HCT116 (cell line): ENCODE data around the gene PIAS2. TPM values are rescaled to one million over a fixed set of nuclear protein-coding genes. Genes with fewer than 3 reads are reported as not detected.

Experiments used
- ATAC-seq: fragments of 200-7000 bp; cut with Tn5 transposase; 2 replicates; pipeline ENCODE4 v1.9.1; 2020; ENCODE audit warnings: mild to moderate bottlenecking, moderate library complexity
- BruUV-seq: library from RNA; stranded (reverse); fragments of 400-500 nt; replicated peaks from 2 replicates; lab custom pipeline; 2021; lab: Mats Ljungman, UMichigan
- CTCF ChIA-PET: fragments of 300-600 bp; sonication (Branson Sonifier 250); formaldehyde crosslinking; loops from one replicate; lab custom pipeline; 2021; ENCODE audit warnings: antibody characterized with exemption; lab: Charles Lee
- POLR2A ChIA-PET: fragments of 300-600, 350-600 bp; sonication (Branson Sonifier 250); formaldehyde crosslinking; loops from one replicate; lab custom pipeline; 2021; ENCODE audit warnings: antibody characterized with exemption; lab: Charles Lee
- RAD21 ChIA-PET, 2 experiments: fragments of 300-600 bp; sonication (Branson Sonifier 250); formaldehyde crosslinking; loops; one replicate each; lab custom pipeline; 2023; ENCODE audit warnings: low total read pairs in 2 of 2; ENCODE audit not compliant: uncharacterized antibody in 2 of 2, unreplicated experiment in 2 of 2, low non-redundant PET in 1 of 2; lab: Charles Lee
- DNase-seq: peaks from one replicate; pipeline ENCODE4 v3.0.0-alpha.2; 2010; ENCODE audit warnings: low read depth, low spot score
- H2AFZ ChIP-seq: fragments of 200-600 bp; shearing (Covaris generic), sonication (generic); 2 replicates; pipeline ENCODE4 v1.6.1; 2017; ENCODE audit warnings: low read depth, mixed run types, mixed read lengths, antibody characterized with exemption, low read length; ENCODE audit not compliant: poor library complexity, severe bottlenecking
- H3K27ac ChIP-seq: 2 replicates; pipeline ENCODE4 v1.5.1; 2012; ENCODE audit warnings: low read depth, low read length
- H3K27me3 ChIP-seq: fragments of 200-600 bp; sonication (generic); 2 replicates; pipeline ENCODE4 v1.6.1; 2016; ENCODE audit warnings: mixed run types, low read length, mixed read lengths; ENCODE audit not compliant: insufficient read depth
- H3K36me3 ChIP-seq, 2 experiments: fragments of 200-500 bp in 1 of 2; fragments of 200-600 bp in 1 of 2; sonication (Bioruptor generic) in 1 of 2; sonication (generic) in 1 of 2; 2 replicates each; pipeline versions ENCODE4 v1.5.1 to v1.6.1; 2014 to 2016; ENCODE audit warnings: low read length in 2 of 2, inconsistent platforms in 1 of 2, mixed read lengths in 1 of 2, mixed run types in 1 of 2; ENCODE audit not compliant: insufficient read depth in 2 of 2, control insufficient read depth in 1 of 2
- H3K4me1 ChIP-seq, 2 experiments: fragments of 200-600 bp in 1 of 2; sonication (generic) in 1 of 2; 2 replicates each; pipeline versions ENCODE4 v1.5.1 to v1.6.1; 2012 to 2017; ENCODE audit warnings: low read length in 2 of 2, inconsistent platforms in 1 of 2, mild to moderate bottlenecking in 1 of 2, mixed read lengths in 1 of 2, mixed run types in 1 of 2, moderate library complexity in 1 of 2; ENCODE audit not compliant: insufficient read depth in 2 of 2, control insufficient read depth in 1 of 2
- H3K4me2 ChIP-seq: fragments of 200-600 bp; sonication (generic); 2 replicates; pipeline ENCODE4 v1.6.1; 2017; ENCODE audit warnings: mixed run types, low read length, mixed read lengths
- H3K4me3 ChIP-seq, 2 experiments: fragments of 200-600 bp in 1 of 2; sonication (generic) in 1 of 2; replicated peaks in 1 of 2; 2 replicates each; pipeline ENCODE4 v1.5.1; 2011 to 2016; ENCODE audit warnings: low read length in 2 of 2, control low read depth in 1 of 2, low read depth in 1 of 2, mild to moderate bottlenecking in 1 of 2, mixed read lengths in 1 of 2, mixed run types in 1 of 2
- H3K79me2 ChIP-seq: fragments of 200-600 bp; sonication (generic); 2 replicates; pipeline ENCODE4 v1.6.1; 2017; ENCODE audit warnings: mild to moderate bottlenecking, mixed run types, low read length, moderate library complexity, mixed read lengths; ENCODE audit not compliant: insufficient read depth
- H3K9ac ChIP-seq: fragments of 200-600 bp; sonication (generic); 2 replicates; pipeline ENCODE4 v1.6.1; 2016; ENCODE audit warnings: low read length, mixed read lengths
- H3K9me2 ChIP-seq: fragments of 200-600 bp; sonication (generic), shearing (Covaris generic); 2 replicates; pipeline ENCODE4 v1.6.1; 2017; ENCODE audit warnings: mixed run types, mild to moderate bottlenecking, moderate library complexity; ENCODE audit not compliant: insufficient read depth
- H3K9me3 ChIP-seq, 2 experiments: fragments of 200-500 bp in 1 of 2; fragments of 200-600 bp in 1 of 2; sonication (Bioruptor generic) in 1 of 2; sonication (generic) in 1 of 2; 2 replicates each; pipeline ENCODE4 v1.6.1; 2014 to 2017; ENCODE audit warnings: low read length in 2 of 2, mixed read lengths in 2 of 2, inconsistent platforms in 1 of 2, low read depth in 1 of 2, mild to moderate bottlenecking in 1 of 2, mixed run types in 1 of 2, moderate library complexity in 1 of 2; ENCODE audit not compliant: control insufficient read depth in 1 of 2, insufficient read depth in 1 of 2
- H4K20me1 ChIP-seq: fragments of 200-600 bp; sonication (generic), shearing (Covaris generic); 2 replicates; pipeline ENCODE4 v1.6.1; 2017; ENCODE audit warnings: mixed run types, mild to moderate bottlenecking, moderate library complexity; ENCODE audit not compliant: insufficient read depth
- CBX3 ChIP-seq: IDR thresholded peaks from 2 replicates; pipeline ENCODE4 v1.6.1; 2012; ENCODE audit warnings: low read depth
- EGR1 ChIP-seq: IDR thresholded peaks from 2 replicates; pipeline ENCODE4 v1.6.1; 2012; ENCODE audit warnings: low read depth
- ELF1 ChIP-seq: IDR thresholded peaks from 2 replicates; pipeline ENCODE4 v1.6.1; 2012; ENCODE audit warnings: low read depth, borderline replicate concordance
- EZH2 ChIP-seq: fragments of 200-600 bp; sonication (generic); IDR thresholded peaks from 2 replicates; pipeline ENCODE4 v1.6.1; 2017; ENCODE audit warnings: antibody characterized with exemption, mixed run types
- EZH2phosphoT487 ChIP-seq: fragments of 200-600 bp; IDR thresholded peaks from 2 replicates; pipeline ENCODE4 v1.6.1; 2018; ENCODE audit warnings: antibody characterized with exemption, borderline replicate concordance
- FOSL1 ChIP-seq: IDR thresholded peaks from 2 replicates; pipeline ENCODE4 v1.6.1; 2012; ENCODE audit warnings: low read depth
- JUND ChIP-seq: IDR thresholded peaks from 2 replicates; pipeline ENCODE4 v1.6.1; 2012
- SIN3A ChIP-seq: IDR thresholded peaks from 2 replicates; pipeline ENCODE4 v1.6.1; 2012; ENCODE audit warnings: low read depth
- SP1 ChIP-seq: IDR thresholded peaks from 2 replicates; pipeline ENCODE4 v1.6.1; 2012; ENCODE audit warnings: low read depth
- SRF ChIP-seq: IDR thresholded peaks from 2 replicates; pipeline ENCODE4 v1.6.1; 2012; ENCODE audit warnings: low read depth
- TCF7L2 ChIP-seq: IDR thresholded peaks from 2 replicates; pipeline ENCODE4 v1.7.0; 2011; ENCODE audit warnings: borderline replicate concordance, inconsistent platforms; ENCODE audit not compliant: insufficient read depth, insufficient read length; ENCODE audit errors: extremely low read depth
- YY1 ChIP-seq: IDR thresholded peaks from 2 replicates; pipeline ENCODE4 v1.6.1; 2011; ENCODE audit warnings: low read length, low read depth, moderate library complexity, mild to moderate bottlenecking; ENCODE audit not compliant: insufficient replicate concordance; ENCODE audit errors: extremely low read depth
- ZNF274 ChIP-seq: fragments of 200-500 bp; sonication (Bioruptor generic); IDR thresholded peaks from 2 replicates; pipeline ENCODE4 v1.6.1; 2014; ENCODE audit warnings: mild to moderate bottlenecking, low read depth, low read length, inconsistent platforms
- intact Hi-C: fragments of 100-400 bp; cut with micrococcal nuclease; formaldehyde crosslinking; loops from 2 replicates; pipeline ENCODE4 v1.10.0; 2022
- total RNA-seq: library from RNA; stranded (reverse); gene quantifications from one replicate; pipeline ENCODE4 v1.2.1, GENCODE V29; 2021; ENCODE audit not compliant: unreplicated experiment
- TF ChIP-seq, protein P1 (sequence below): IDR thresholded peaks from 2 replicates; pipeline ENCODE4 v1.6.1; 2012
- TF ChIP-seq, protein P2 (sequence below): IDR thresholded peaks from 2 replicates; pipeline ENCODE4 v1.6.1; 2011; ENCODE audit warnings: mild to moderate bottlenecking, low read length, moderate library complexity; ENCODE audit not compliant: insufficient replicate concordance; ENCODE audit errors: extremely low read depth

PIAS2 gene
- total RNA-seq, 1 experiment from 2014 or later: 31.7 TPM

DNA sequence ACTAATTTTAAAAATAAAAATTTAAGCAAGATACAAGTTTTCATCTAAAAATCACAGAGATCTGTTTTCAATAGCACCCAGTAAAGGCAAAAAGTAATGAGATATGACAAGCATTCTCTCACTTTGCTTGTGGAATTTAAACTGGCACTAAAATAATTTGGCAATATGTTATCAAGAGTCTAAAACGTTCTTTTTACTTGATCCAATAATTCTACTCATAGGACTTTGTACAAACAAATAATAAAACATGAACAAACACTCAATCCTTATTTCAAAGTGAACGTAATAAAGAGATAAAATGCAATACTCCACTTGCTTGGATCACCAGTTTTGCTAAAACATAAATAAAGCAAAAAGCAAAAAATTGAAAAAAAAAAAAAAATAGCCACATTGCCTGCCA is 30.4 kb downstream of the PIAS2 start:
- Histone ChIP-seq H3K4me3 (no peak overlapping the region), H3K36me3 (peaks cover 0 to 24% of the 10 kb centered on the region in 2 experiments; a peak in 2 of 4 replicates), H3K9me2 (no peaks in the 10 kb centered on the region), H3K27me3 (no peaks in the 10 kb centered on the region), H3K9ac (no peak overlapping the region), H3K27ac (no peak overlapping the region), H3K79me2 (peaks cover 77% of the 10 kb centered on the region), H3K4me2 (no peak overlapping the region), H3K4me1 (no peaks in the 10 kb centered on the region), H4K20me1 (no peaks in the 10 kb centered on the region), H3K9me3 (peaks cover 0 to 10% of the 10 kb centered on the region in 2 experiments; a peak in 3 of 4 replicates), H2AFZ (no peak overlapping the region)
- POLR2A ChIA-PET: no interaction called here
- ATAC-seq (no peak), DNase-seq (no peak)
- intact Hi-C loops: no loop called here
- CTCF ChIA-PET: no interaction called here
- RAD21 ChIA-PET: no interaction called here
- TF ChIP-seq EZH2: no peak
- no peak for TF ChIP-seq FOSL1
- no peak for TF ChIP-seq ELF1
- TF ChIP-seq, protein P1, sequence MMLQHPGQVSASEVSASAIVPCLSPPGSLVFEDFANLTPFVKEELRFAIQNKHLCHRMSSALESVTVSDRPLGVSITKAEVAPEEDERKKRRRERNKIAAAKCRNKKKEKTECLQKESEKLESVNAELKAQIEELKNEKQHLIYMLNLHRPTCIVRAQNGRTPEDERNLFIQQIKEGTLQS: no peak
- no peak for TF ChIP-seq JUND
- TF ChIP-seq SP1: no peak
- no peak for TF ChIP-seq TCF7L2
- TF ChIP-seq SIN3A: no peak
- no peak for TF ChIP-seq EGR1
- no peak for TF ChIP-seq SRF
- TF ChIP-seq ZNF274: no peak
- no peak for TF ChIP-seq EZH2phosphoT487
- no peak for TF ChIP-seq CBX3
- no peak for TF ChIP-seq YY1
- TF ChIP-seq, protein P2, sequence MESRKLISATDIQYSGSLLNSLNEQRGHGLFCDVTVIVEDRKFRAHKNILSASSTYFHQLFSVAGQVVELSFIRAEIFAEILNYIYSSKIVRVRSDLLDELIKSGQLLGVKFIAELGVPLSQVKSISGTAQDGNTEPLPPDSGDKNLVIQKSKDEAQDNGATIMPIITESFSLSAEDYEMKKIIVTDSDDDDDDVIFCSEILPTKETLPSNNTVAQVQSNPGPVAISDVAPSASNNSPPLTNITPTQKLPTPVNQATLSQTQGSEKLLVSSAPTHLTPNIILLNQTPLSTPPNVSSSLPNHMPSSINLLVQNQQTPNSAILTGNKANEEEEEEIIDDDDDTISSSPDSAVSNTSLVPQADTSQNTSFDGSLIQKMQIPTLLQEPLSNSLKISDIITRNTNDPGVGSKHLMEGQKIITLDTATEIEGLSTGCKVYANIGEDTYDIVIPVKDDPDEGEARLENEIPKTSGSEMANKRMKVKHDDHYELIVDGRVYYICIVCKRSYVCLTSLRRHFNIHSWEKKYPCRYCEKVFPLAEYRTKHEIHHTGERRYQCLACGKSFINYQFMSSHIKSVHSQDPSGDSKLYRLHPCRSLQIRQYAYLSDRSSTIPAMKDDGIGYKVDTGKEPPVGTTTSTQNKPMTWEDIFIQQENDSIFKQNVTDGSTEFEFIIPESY: no peak
- BruUV-seq: no TSS peak
